A549 (cell line): Measurements from ENCODE around the gene NME3. TPM values are rescaled to one million over a fixed set of nuclear protein-coding genes. Genes with fewer than 3 reads are reported as not detected.

Source experiments
- ATAC-seq, 2 experiments: fragments of 200-7000 bp in 1 of 2; fragments of >200 bp in 1 of 2; cut with Nextera tagmentation in 1 of 2; cut with Tn5 transposase in 1 of 2; 3 replicates each; pipeline versions ENCODE4 v1.8.0 to v1.9.1; 2018 to 2020; ENCODE audit warnings: mild to moderate bottlenecking in 1 of 2, moderate library complexity in 1 of 2
- CTCF ChIA-PET: fragments of 300-600 bp; sonication (Branson Sonifier 250); formaldehyde crosslinking; extraction: SDS; loops from one replicate; lab custom pipeline; 2021; ENCODE audit warnings: antibody characterized with exemption, inconsistent platforms; lab: Yijun Ruan, JAX
- POLR2A ChIA-PET: fragments of 350-600 bp; formaldehyde crosslinking; extraction: SDS; loops from one replicate; lab custom pipeline; 2021; ENCODE audit warnings: antibody characterized with exemption, inconsistent platforms; lab: Yijun Ruan, JAX
- DNase-seq, 2 experiments: peaks; one replicate each; pipeline versions ENCODE4 v3.0.0 to v3.0.0-alpha.2; 2011 to 2016; ENCODE audit warnings: low read depth in 1 of 2, low spot score in 1 of 2
- FAIRE-seq: peaks from 2 replicates; lab custom pipeline; 2011; peaks lifted over from hg19 to GRCh38; lab: Jason Lieb, UNC
- H3K27ac ChIP-seq, 2 experiments: fragments of >200 bp; sonication (Bioruptor Twin); formaldehyde crosslinking; 3 replicates each; pipeline ENCODE4 v1.5.1; 2016 to 2017
- H3K4me1 ChIP-seq: fragments of >200 bp; sonication (Bioruptor Twin); formaldehyde crosslinking; 3 replicates; pipeline ENCODE4 v1.6.1; 2016
- H3K4me2 ChIP-seq: fragments of >200 bp; sonication (Bioruptor Twin); formaldehyde crosslinking; 3 replicates; pipeline ENCODE4 v1.6.1; 2016
- H3K4me3 ChIP-seq: fragments of >200 bp; sonication (Bioruptor Twin); formaldehyde crosslinking; 3 replicates; pipeline ENCODE4 v1.5.1; 2016
- H3K9me3 ChIP-seq: fragments of >200 bp; sonication (Bioruptor Twin); formaldehyde crosslinking; 3 replicates; pipeline ENCODE4 v1.6.1; 2016
- CBX2 ChIP-seq: fragments of 200-600 bp; sonication (generic); IDR thresholded peaks from 2 replicates; pipeline ENCODE4 v1.6.1; 2016; ENCODE audit warnings: low read depth, mild to moderate bottlenecking, borderline replicate concordance
- CEBPB ChIP-seq, 2 experiments: fragments of >200 bp in 1 of 2; sonication (Bioruptor Twin) in 1 of 2; formaldehyde crosslinking in 1 of 2; IDR thresholded peaks; 2 replicates each; pipeline ENCODE4 v1.6.1; 2012 to 2016
- CHD4 ChIP-seq: fragments of 200-600 bp; sonication (generic); IDR thresholded peaks from 2 replicates; pipeline ENCODE4 v1.6.1; 2016; ENCODE audit warnings: antibody characterized with exemption, mild to moderate bottlenecking, borderline replicate concordance
- EHF ChIP-seq: fragments of 250-450 bp; sonication (Bioruptor Pico); IDR thresholded peaks from 2 replicates; pipeline ENCODE4 v1.5.0; 2020; ENCODE audit warnings: mild to moderate bottlenecking
- FOXS1 ChIP-seq: fragments of 250-450 bp; sonication (Bioruptor Pico); IDR thresholded peaks from 2 replicates; pipeline ENCODE4 v1.5.0; 2020; ENCODE audit warnings: mild to moderate bottlenecking, moderate library complexity
- GATA3 ChIP-seq: IDR thresholded peaks from 2 replicates; pipeline ENCODE4 v1.6.1; 2012; ENCODE audit warnings: borderline replicate concordance
- HMGXB4 ChIP-seq: fragments of 250-450 bp; sonication (Bioruptor Pico); IDR thresholded peaks from 2 replicates; pipeline ENCODE4 v1.5.0; 2021; ENCODE audit warnings: mild to moderate bottlenecking, moderate library complexity, borderline replicate concordance
- HOXB13 ChIP-seq: fragments of 250-450 bp; sonication (Bioruptor Pico); IDR thresholded peaks from 2 replicates; pipeline ENCODE4 v1.5.0; 2020; ENCODE audit warnings: low read depth, mild to moderate bottlenecking, moderate library complexity
- HOXB5 ChIP-seq: fragments of 250-450 bp; sonication (Bioruptor Pico); IDR thresholded peaks from 2 replicates; pipeline ENCODE4 v1.5.0; 2020; ENCODE audit warnings: mild to moderate bottlenecking, moderate library complexity
- JUNB ChIP-seq: fragments of >200 bp; sonication (Bioruptor Twin); formaldehyde crosslinking; IDR thresholded peaks from 2 replicates; pipeline ENCODE4 v1.6.1; 2016
- MAFK ChIP-seq: fragments of 450-650 bp; IDR thresholded peaks from 2 replicates; pipeline ENCODE4 v1.6.1; 2014; ENCODE audit not compliant: partially characterized antibody
- NFE2L2 ChIP-seq: fragments of 150-350 bp; conservative IDR thresholded peaks from 2 replicates; pipeline ENCODE4 v1.6.1; 2014; ENCODE audit warnings: low read length
- NR3C1 ChIP-seq: fragments of >200 bp; sonication (Bioruptor Twin); formaldehyde crosslinking; IDR thresholded peaks from 3 replicates; pipeline ENCODE4 v1.6.1; 2017
- RARB ChIP-seq: fragments of 250-450 bp; sonication (Bioruptor Pico); IDR thresholded peaks from 2 replicates; pipeline ENCODE4 v1.8.0; 2021; ENCODE audit warnings: mild to moderate bottlenecking, moderate library complexity
- RCOR1 ChIP-seq: fragments of 150-350 bp; IDR thresholded peaks from 2 replicates; pipeline ENCODE4 v1.6.1; 2014; ENCODE audit warnings: antibody characterized with exemption, low read length, low read depth
- RNF2 ChIP-seq: fragments of 200-600 bp; sonication (generic); IDR thresholded peaks from 2 replicates; pipeline ENCODE4 v1.6.1; 2016; ENCODE audit warnings: low read depth, mild to moderate bottlenecking, antibody characterized with exemption, moderate library complexity, borderline replicate concordance
- ZC3H11A ChIP-seq: fragments of 450-650 bp; IDR thresholded peaks from 2 replicates; pipeline ENCODE4 v1.6.1; 2014; ENCODE audit warnings: antibody characterized with exemption, mild to moderate bottlenecking
- ZNF302 ChIP-seq: fragments of 250-450 bp; sonication (Bioruptor Pico); IDR thresholded peaks from 2 replicates; pipeline ENCODE4 v1.9.0; 2021; ENCODE audit warnings: inconsistent platforms, mild to moderate bottlenecking, moderate library complexity
- WGBS: methylation state at CpG from one replicate; pipeline ENCODE4 v1.1.6; 2017; ENCODE audit errors: missing lambda C conversion rate; 5-methylcytosine and 5-hydroxymethylcytosine counted together
- polyA plus RNA-seq, 4 experiments: library from polyadenylated mRNA; depleted of rRNA in 3 of 4; stranded (reverse); fragments of >200 nt; fragmentation: RNase III in 1 of 4; extraction: RNeasy Plus Mini Kit Qiagen cat#74134 plus additional on column Dnase treatment in 1 of 4; gene quantifications; 2 replicates in 3 of 4; 3 replicates in 1 of 4; pipeline ENCODE4 v1.2.3, GENCODE V29; 2011 to 2017
- TF ChIP-seq, protein P1 (sequence below): fragments of >200 bp; sonication (Bioruptor Twin); formaldehyde crosslinking; IDR thresholded peaks from 2 replicates; pipeline ENCODE4 v1.6.1; 2016
- TF ChIP-seq, protein P2 (sequence below): IDR thresholded peaks from 2 replicates; pipeline ENCODE4 v1.6.1; 2012
- TF ChIP-seq, protein P3 (sequence below): fragments of 250-450 bp; sonication (Bioruptor Pico); IDR thresholded peaks from 2 replicates; pipeline ENCODE4 v1.5.0; 2020; ENCODE audit warnings: low read depth, mild to moderate bottlenecking, moderate library complexity

The NME3 gene
- polyA plus RNA-seq, 2 of the 4 experiments (the other 2 are of a cell fraction) = 15.2 to 49.9 TPM

GRCh38 chr16:1789643-1790045, 18.3 kb upstream of the NME3 start (continued):
- TF ChIP-seq RNF2 (no peak), FOXS1 (no peak)

- H3K9me3 ChIP-seq = no peaks in the 10 kb centered on the region
- no peak overlapping the region for H3K4me2 ChIP-seq
- DNase-seq = no peak
- H3K4me3 ChIP-seq = no peak overlapping the region
- H3K4me1 ChIP-seq = peaks cover 6% of the 10 kb centered on the region; the same call in 1 of the 3 replicates
- no peak for ATAC-seq
- no peak overlapping the region for H3K27ac ChIP-seq
- POLR2A ChIA-PET = no interaction called here
- CTCF ChIA-PET = interaction anchor here (0.5 to 1.4 kb wide), 4 partner anchors 11 to 168 kb away, joined by 3 read pairs; partner anchors contain the start of gene MAPK8IP3
- 87% methylated on average over 10 of the region's 19 CpGs for WGBS
- TF ChIP-seq, protein P1, sequence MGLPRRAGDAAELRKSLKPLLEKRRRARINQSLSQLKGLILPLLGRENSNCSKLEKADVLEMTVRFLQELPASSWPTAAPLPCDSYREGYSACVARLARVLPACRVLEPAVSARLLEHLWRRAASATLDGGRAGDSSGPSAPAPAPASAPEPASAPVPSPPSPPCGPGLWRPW = no peak
- no peak for TF ChIP-seq CHD4
- no peak for FAIRE-seq
These were observed 17.4 kb upstream of the NME3 start for GRCh38 chr16:1788708-1789100.

DNA sequence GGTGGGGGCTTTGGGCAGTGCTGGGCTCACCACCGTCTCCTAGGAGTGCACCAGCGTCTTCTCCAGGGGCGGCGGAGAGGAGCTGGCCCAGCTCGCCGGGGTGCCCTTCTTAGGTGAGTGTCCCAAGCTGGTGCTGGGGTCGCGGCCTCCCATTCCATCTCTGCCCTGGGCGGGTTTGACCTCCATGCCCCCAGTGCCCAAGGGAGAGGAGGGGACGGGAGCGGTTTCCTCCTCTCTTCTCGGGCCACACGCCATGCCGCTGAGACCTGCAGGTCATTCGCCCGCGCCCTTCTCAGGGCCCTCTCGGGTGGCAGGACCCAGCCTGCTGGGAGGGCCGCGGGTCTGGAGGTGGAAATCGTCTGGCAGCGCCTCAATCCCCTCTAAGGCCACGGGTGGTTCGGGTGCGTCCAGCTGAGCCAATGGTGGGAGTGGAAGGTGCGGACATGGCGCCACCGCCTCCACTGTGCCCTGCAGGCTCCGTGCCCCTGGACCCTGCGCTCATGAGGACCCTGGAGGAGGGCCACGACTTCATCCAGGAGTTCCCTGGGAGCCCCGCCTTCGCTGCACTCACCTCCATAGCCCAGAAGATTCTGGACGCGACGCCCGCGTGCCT, 16.9 kb upstream of the NME3 start:
- peaks cover 6% of the 10 kb centered on the region; the same call in 1 of the 3 replicates for H3K4me1 ChIP-seq
- no peak overlapping the region for H3K4me2 ChIP-seq
- H3K4me3 ChIP-seq = no peak overlapping the region
- ChIA-PET POLR2A (no interaction called here), CTCF (interaction anchor here (0.5 to 0.9 kb wide), 3 partner anchors 25 to 416 kb away, joined by 3 to 4 read pairs (median 3); no protein-coding TSS in a partner anchor)
- no peak overlapping the region for H3K27ac ChIP-seq
- DNase-seq = no peak
- no peak for TF ChIP-seq CEBPB (IDR thresholded peaks at IDR 0.05)
- WGBS = 93% methylated on average over 33 of the region's 38 CpGs
- no peaks in the 10 kb centered on the region for H3K9me3 ChIP-seq
- FAIRE-seq = no peak
- no peak for ATAC-seq

DNA sequence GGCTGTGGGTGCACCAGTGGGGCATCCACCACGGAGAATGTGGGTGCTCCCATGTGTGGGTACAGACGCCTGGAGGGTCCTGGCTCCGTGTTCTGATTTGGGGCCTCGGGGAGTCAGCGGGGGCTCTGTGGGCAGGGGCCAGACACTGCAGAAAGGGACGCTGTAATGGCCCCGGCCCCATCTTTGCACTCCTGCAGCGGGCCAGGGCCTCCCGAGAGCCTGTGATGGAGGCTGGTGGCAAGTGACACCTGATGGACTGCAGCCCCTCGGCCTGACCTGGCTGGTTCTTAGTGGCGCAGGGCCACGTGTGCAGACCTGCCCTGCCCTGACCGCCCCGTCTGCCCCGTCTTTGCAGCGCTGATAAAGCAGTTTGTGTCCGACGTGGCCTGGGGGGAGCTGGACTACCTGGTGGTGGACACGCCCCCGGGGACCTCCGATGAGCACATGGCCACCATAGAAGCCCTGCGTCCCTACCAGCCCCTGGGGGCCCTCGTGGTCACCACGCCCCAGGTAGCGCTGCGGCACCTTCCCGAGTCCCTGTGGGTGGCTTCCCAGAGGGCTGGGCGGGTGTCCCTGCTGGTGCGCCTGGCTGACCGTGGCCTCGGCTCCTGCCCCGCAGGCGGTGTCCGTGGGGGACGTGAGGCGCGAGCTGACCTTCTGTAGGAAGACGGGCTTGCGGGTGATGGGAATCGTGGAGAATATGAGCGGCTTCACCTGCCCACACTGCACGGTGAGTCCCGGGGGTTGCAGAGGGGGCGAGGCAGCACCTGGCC, 16.2 kb upstream of the NME3 start:
- no peak for FAIRE-seq
- CTCF ChIA-PET = interaction anchor here (0.6 to 1.0 kb wide), 2 partner anchors 23 to 415 kb away, joined by 3 to 4 read pairs; no protein-coding TSS in a partner anchor

More for the DNA sequence above, 16.2 kb upstream of the NME3 start:
- no peak overlapping the region for H3K4me3 ChIP-seq
- 91% methylated on average over 31 of the region's 44 CpGs for WGBS
- POLR2A ChIA-PET = no interaction called here
- H3K9me3 ChIP-seq = no peaks in the 10 kb centered on the region
- DNase-seq (no peak), ATAC-seq (no peak)
- no peak overlapping the region for H3K4me2 ChIP-seq
- H3K4me1 ChIP-seq = peaks cover 6% of the 10 kb centered on the region; the same call in 1 of the 3 replicates
- TF ChIP-seq HMGXB4 (no peak), ZC3H11A (no peak), EHF (CRISPR knock-in tag) (no peak), NR3C1 (no peak), CBX2 (no peak), HOXB13 (CRISPR knock-in tag) (no peak), MAFK (no peak), JUNB (no peak), GATA3 (no peak), RARB (CRISPR knock-in tag) (no peak), HOXB5 (CRISPR knock-in tag) (no peak), ZNF302 (CRISPR knock-in tag) (no peak), FOXS1 (no peak), NFE2L2 (no peak), RCOR1 (no peak)
- TF ChIP-seq, protein P2, sequence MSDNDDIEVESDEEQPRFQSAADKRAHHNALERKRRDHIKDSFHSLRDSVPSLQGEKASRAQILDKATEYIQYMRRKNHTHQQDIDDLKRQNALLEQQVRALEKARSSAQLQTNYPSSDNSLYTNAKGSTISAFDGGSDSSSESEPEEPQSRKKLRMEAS = no peak
- TF ChIP-seq, protein P3, sequence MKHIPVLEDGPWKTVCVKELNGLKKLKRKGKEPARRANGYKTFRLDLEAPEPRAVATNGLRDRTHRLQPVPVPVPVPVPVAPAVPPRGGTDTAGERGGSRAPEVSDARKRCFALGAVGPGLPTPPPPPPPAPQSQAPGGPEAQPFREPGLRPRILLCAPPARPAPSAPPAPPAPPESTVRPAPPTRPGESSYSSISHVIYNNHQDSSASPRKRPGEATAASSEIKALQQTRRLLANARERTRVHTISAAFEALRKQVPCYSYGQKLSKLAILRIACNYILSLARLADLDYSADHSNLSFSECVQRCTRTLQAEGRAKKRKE (CRISPR knock-in tag) = no peak
- H3K27ac ChIP-seq = no peak overlapping the region
